ENCODE results near the gene PODNL1.

PODNL1 gene, protein sequence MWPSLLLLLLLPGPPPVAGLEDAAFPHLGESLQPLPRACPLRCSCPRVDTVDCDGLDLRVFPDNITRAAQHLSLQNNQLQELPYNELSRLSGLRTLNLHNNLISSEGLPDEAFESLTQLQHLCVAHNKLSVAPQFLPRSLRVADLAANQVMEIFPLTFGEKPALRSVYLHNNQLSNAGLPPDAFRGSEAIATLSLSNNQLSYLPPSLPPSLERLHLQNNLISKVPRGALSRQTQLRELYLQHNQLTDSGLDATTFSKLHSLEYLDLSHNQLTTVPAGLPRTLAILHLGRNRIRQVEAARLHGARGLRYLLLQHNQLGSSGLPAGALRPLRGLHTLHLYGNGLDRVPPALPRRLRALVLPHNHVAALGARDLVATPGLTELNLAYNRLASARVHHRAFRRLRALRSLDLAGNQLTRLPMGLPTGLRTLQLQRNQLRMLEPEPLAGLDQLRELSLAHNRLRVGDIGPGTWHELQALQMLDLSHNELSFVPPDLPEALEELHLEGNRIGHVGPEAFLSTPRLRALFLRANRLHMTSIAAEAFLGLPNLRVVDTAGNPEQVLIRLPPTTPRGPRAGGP

DNA sequence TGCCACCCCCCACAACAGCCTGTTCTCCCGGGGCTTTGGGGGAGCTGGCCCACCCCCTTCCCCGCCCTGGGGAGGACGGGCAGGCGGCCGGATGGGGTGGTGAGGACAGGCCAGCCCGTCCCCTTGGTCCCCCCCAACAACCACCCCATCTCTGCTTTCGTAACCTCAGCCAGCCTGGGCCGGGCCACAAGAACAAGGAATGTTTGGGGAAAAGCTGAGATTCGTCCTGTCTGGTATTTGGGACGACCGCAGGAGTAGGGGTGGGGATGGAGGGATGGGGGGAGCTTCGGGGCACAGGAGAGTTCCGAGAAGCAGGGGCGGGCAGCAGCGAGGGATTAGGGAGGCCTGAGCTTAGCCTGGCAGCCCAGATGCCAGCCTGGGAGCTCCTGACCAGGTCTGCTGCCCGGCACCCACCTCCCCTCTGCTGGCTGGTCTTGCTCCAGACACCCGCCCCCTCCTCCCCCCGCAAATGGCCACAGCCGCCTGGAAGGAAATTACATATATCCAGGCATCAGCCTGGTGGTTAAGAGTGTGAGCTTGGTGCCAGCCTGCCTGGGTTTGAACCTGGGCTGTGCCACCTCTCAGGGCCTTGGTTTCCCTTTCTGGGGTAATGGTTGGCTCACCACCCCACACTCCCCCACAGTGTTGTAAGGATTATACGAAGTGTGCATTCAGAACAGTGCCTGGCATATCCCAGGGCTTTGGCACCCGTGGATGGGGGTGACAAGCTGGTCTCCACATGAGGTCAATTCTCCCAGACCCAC is at the start of gene PODNL1:
PODNL1 (minus strand) TSS at position 117 of the 764 bp plus-strand sequence. CDS start 236 bp downstream, outside the sequence.
- peak; percentile 45 for DNase-seq

GRCh38 chr19:13987101-13987890 is 49.1 kb upstream of the PODNL1 start:
- DNase-seq: no peak

- DNase-seq: peak; percentile 76
Observed at GRCh38 chr19:13986348-13986904, 48.2 kb upstream of the PODNL1 start.

DNA sequence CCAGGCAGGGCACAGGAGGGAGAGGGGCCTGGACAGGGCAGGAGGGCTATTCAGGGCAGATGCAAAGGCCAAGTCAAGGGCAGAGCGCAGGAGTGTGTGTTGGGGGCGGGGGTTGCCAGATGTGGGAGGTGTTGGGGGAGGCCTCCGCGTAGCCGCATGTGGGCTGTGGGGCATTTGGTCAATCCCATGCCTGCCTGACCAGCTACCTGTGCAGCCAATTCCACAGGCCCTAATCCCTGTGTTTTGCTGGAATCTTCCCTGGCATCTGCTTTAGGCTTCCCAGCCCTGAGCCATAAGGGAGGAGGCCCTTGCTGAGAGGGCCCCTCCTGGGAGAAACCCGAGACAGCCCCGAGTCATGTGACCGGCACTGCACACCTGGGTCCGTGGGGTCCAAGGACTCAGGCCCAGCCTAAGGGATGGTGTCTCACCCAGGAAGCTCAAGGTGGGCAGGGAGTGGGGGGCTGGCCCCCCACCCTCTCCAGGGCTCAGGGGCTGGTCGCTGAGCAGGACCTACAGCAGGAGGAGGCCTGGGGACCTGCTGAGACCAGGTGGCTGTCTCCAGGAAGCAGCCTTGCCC is 47.6 kb upstream of the PODNL1 start:
- no peak for DNase-seq

DNA sequence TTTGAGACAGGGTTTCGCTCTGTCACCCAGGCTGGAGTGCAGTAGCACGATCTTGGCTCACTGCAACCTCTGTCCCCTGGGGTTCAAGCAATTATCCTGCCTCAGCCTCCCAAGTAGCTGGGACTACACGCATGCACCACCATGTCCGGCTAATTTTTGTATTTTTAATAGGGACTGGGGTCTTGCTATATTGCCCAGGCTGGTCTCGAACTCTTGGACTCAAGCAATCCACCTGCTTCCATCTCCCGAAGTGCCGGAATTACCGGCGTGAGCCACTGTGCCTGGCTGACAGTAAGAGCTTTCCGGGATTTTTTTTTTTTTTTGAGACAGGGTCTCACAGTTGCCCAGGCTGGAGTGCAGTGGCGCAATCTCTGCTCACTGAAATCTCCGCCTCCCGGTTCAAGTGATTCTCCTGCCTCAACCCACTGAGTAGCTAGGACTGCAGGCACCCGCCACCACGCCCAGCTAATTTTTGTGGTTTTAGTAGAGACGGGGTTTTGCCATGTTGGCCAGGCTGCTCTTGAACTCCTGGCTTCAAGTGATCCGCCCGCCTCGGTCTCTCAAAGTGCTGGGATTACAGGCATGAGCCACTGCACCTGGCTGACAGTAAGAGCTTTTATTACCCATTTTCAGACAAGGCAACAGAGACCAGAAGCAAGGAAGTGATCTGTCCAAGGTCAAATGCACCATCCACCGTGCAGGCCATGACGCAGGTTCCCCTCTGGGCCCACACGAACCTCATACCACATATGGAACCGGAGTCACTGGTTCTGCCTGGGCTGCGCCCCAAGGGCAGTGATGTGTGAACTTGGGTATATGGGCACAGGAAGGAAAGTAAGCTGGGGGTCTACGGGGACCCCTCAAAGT is 46.9 kb upstream of the PODNL1 start:
- DNase-seq: no peak

DNA sequence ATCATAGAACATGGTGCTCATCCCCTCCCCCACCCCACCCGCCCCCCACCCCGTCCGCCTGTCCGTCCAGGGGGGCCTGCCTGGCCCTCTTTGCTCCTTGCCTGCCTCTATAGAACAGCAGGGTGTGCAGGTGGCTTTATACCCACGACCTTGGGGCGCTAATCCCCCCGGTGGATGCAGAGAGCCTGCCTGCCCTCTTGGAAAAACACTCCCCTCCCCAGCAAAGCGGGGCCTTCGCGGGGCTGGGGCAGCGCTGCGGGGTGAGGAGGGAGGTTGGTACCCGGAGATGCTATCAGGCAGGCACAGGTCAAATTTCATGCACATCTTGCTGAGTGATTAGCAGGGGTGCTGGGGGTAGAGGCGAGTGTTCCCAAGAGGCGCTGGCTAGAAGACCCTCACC is 46.0 kb upstream of the PODNL1 start:
- DNase-seq: no peak

DNA sequence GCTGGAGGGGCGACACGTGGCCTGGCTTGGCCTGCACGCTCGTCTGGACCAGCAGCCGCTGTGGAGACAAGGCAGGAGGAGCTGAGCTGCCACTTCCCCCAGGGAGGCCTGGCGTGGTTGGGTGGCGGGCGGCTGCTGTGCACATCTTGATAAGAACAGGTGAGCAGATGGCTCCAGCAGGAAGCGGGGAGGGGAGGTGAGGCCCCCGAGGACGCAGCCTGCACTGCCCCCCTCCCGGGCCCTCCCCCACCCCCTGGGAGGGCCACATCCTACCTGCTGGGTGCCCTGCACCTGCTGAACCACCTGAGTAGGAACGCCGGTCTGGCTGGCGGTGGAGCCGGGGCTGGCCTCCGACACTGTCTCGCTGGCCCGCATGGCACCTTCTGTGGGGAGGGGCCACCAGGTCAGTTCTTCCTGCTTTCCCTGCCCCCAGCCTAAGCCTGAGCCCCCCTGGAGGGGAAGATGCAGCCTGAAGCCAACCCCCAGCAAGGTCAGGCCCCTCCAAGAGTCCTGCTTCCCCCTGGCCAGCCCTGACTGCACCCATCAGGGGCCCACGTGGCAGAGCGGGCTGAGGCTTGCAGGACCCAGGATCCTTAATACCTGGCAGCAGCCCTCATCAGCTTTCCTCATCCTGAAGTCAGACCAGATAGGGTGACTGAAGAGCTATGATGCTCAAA is 45.1 kb upstream of the PODNL1 start:
- DNase-seq: no peak

GRCh38 chr19:13982773-13983172 is 44.6 kb upstream of the PODNL1 start:
- DNase-seq: no peak

- no peak for DNase-seq
Observed at GRCh38 chr19:13981988-13982501, 43.8 kb upstream of the PODNL1 start.

GRCh38 chr19:13981467-13981866 is 43.2 kb upstream of the PODNL1 start:
- DNase-seq: no peak

DNA sequence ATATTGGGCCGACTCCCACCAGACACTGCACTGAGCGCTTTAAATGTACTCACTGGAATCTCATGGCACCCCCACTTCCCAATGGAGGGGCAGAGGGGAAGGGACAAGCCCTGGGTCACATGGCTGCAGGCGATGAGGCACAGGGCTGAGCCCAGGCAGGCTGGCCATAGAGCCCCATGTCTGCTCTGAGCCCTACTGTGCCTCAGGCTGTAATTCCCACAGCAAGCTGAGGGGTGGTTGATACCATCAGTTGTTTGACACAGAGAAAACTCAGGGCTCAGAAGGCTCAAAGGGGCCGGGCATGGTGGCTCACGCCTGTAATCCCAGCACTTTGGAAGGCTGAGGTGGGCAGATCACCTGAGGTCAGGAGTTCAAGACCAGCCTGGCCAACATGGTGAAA is 42.8 kb upstream of the PODNL1 start:
- no peak for DNase-seq

DNA sequence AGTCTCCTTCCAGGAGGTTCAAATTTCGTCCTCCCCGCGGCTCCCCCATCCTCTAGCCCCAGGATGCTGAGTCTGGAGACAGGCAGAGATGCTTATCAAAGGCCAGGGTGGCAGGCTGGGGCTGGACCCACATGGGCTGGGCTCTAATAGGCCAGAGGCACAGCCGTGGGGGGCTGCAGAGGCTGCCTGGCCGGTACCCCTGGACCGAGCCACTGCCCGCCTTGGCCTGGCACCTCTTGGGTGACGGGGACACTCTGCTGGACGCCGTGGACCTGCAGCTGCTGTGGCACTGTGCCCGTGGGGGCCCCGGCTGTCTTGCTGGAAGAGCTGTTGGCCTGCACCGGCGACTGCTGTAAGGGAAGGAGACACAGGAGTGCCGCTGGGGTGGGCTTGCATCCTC is 42.1 kb upstream of the PODNL1 start:
- no peak for DNase-seq

GRCh38 chr19:13979686-13980085 is 41.5 kb upstream of the PODNL1 start:
- no peak for DNase-seq

- DNase-seq: no peak
Observed at GRCh38 chr19:13979244-13979615, 41.0 kb upstream of the PODNL1 start.

- DNase-seq: no peak
Observed at GRCh38 chr19:13978351-13979243, 40.4 kb upstream of the PODNL1 start.

DNA sequence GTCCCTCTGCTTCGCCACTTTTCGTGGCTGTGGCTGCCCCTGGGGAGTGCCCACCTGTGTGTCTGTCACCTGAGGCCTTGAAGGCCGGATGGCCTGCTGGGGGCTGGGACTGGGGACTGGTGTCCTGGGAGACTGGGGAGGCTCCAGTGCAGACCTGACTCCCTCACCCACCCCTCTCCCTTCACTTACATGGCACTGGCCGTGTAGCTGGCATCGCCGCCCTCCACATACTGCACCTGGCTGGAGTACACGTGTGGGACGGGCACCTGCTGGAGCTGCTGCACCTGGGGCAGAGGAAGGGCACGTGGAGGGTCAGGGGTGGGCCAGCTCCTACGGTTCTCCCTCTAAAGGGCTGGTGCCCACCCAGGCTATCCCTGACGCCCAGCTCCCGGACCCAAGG is 39.6 kb upstream of the PODNL1 start:
- no peak for DNase-seq

DNA sequence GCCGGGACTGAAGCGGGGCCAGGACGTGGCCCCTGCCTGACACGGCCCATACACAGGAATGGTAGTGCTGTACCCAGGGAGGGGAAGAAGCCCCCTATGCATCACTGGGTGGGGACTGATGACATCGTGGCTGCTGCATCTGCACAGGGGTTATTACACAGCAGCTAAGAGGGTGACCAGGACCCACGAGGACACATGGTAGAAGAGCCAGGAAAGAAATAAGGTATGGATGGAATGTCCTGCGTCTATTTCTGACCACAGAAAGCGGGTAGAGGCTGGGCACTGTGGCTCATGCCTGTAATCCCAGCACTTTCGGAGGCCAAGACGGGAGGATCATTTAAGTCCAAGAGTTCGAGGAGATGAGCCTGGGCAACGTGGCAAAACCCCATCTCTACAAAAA is 38.2 kb upstream of the PODNL1 start:
- DNase-seq: no peak

DNA sequence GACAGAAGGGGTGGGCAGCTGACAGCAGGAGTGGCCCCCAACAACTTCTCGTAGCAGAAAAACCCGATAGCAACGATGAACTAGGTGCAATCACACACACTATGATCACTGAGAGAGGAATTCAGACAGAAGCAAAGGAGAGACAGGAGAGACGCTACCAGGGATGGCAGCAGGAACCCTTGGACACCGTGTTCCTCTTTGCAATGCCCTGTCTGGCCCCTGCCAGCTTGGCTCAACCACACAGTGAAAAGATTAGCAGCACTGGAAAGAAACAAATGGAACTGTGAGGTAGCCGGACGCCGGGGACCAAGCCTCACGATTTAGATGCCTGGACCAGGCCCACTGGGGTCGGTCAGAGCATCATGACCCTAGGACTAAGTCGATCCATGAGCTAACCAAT is 37.7 kb upstream of the PODNL1 start:
- no peak for DNase-seq

DNA sequence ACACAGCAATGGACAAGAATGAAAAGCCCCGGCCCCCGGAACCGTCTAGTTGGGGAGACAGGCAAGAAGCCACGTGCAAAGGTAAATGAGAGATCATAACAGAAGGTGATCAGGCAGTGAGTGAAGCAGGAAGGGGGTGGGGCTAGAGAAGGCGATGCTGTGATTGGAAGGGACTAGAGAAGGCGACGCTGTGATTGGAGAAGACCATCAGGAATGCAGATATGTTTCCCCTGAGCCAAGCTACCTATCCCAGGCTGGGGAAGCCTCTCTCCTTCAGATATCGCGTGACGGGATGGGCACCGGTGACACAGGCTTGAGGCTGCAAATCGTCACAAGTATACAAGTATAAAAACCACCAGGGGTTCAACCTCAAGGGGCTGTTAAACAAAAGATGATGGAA is 35.9 kb upstream of the PODNL1 start:
- DNase-seq: peak; percentile 84
